DOHH2 (cell line): ENCODE data around the gene RASL12.

Experiments used
- CTCF ChIP-seq: fragments of 200-600 bp; sonication (generic); IDR thresholded peaks from one replicate; pipeline ENCODE4 v1.5.1; 2014; ENCODE audit warnings: antibody characterized with exemption, mild to moderate bottlenecking, low read depth, low read length; ENCODE audit not compliant: poor library complexity, severe bottlenecking
- EZH2phosphoT487 ChIP-seq: fragments of 200-600 bp; sonication (generic); IDR thresholded peaks from 2 replicates; pipeline ENCODE4 v1.6.1; 2017; ENCODE audit warnings: borderline replicate concordance, mild to moderate bottlenecking, antibody characterized with exemption, low read length, moderate library complexity, mixed read lengths

GRCh38 chr15:65067317-65067644 is 510 bp downstream of the RASL12 start:
- TF ChIP-seq EZH2phosphoT487: no peak
- TF ChIP-seq CTCF: no peak
